ENCODE results near the gene HS3ST4.

Gene HS3ST4

DNA sequence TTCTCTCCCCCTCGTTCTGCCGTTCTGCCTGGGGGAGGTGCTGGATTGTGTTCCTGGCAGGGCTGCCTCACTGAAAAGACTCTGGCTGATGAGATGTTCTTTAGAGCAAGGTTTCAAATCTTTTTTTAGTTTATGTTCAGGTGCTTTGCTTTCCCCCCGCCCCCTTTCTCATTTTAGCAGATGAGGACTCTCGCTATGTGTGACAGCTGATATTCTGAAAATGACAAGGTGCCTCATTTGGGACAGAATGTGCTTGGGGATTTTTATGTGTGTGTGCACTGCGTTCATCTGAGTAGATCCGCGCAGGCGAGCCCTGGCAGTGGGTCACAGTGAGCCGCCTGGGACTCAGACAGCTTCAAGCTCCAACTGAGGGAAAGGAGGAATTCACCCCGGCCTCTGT, 205.9 kb downstream of the HS3ST4 start:
- DNase-seq = no peak

- DNase-seq = no peak
Measured at GRCh38 chr16:25905810-25906209, 214.1 kb downstream of the HS3ST4 start.

- no peak for DNase-seq
Measured at GRCh38 chr16:25910971-25911370, 219.2 kb downstream of the HS3ST4 start.

- no peak for DNase-seq
Measured at GRCh38 chr16:25912321-25912720, 220.6 kb downstream of the HS3ST4 start.

- no peak for DNase-seq
Measured at GRCh38 chr16:25914357-25914962, 222.7 kb downstream of the HS3ST4 start.

DNA sequence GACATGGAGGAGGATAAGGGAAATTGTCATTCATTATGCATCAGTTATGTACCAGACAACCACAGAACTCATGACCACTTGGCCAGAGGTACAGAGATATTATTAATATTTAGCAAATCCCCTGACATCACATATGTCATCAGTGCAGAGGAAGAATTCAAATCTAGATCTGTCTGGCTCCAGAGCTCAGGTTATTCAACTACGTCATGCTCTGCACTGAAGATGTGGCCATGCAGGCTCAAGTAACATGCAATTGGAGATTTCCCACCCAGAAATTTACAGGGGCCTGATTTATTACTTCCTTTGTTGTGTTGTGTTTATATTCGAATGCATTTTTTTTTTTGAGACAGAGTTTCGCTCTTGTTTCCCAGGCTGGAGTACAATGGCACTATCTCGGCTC, 224.3 kb downstream of the HS3ST4 start:
- no peak for DNase-seq

DNA sequence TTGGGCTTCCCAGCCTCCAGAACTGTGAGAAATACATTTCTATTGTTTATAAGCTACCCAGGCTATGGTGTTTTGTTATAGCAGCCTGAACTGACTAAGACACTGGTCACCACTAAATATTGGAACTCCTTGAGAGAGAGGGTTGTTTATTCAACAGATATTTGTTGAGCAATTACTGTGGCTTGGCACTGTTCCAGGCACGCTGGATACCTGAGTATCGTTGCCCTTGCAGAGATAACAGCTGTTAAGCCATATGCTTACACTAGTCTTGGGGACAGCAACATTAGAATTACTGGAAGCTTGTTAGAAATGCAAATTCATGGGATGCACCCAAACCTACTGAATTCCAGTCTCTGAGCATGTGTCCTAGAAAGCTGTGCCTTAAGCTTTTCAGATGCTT, 230.7 kb downstream of the HS3ST4 start:
- no peak for DNase-seq

DNA sequence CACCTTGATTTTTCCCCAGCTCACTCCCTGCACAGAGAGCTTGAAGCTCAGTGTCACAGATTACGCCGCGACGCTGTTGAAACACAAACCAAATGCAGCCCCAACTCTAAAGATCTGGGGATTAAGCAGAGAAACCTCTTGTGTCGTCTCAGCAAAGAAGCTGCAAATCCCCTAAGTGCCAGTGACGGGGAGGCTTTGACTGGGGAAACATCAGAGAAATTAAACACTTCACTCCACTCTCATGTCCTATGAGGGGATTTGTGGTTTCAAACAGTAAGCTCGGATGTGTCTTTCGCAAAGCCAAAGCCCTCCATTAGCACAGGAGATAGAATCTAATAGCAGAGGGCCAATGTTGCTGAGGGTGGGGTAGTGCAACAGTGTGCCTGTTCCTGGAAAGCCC, 233.7 kb downstream of the HS3ST4 start:
- DNase-seq = no peak

GRCh38 chr16:25931473-25932035, 239.8 kb downstream of the HS3ST4 start:
- no peak for DNase-seq

GRCh38 chr16:25941800-25942499, 250.2 kb downstream of the HS3ST4 start:
- no peak for DNase-seq

- no peak for DNase-seq
Measured at GRCh38 chr16:25950586-25951281, 259.0 kb downstream of the HS3ST4 start.

DNA sequence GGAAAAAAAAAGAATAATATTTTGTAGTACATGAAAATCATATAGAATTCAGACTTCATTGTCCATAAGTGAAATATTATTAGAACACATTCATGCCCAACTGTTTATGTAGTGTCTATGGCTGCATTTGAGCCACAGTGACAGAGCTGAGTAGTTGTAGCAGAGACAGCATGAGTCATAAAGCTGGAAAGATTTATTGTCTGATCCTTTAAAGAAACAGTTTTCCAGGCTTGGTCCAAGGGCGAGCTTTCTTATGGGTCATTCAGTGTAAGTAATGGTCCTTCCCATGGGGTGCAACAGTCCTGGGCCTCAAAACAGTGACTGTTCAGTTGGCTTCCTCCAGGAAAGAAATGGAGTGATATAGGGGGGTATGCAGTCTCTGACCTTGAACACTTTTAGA, 260.2 kb downstream of the HS3ST4 start:
- DNase-seq = no peak

DNA sequence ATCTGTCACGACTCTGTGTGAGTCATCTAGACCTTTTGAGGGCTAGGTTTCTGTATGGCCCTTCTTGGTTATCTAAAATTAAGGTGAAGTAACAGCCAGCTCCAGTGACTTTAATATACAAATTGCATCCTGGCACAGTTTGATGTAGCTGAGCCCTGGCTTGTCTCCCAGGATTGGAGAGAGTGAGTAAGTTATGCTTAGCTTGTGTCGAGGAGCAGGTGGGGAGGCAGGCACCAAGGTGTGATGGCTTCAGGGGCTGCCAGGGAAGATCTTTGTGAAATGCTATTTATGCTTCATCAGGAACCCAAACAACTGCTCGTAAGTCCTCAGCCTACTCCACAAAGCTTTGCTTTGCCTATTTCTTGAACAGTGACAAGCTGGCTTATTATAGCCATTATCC, 261.2 kb downstream of the HS3ST4 start:
- no peak for DNase-seq

- no peak for DNase-seq
Measured at GRCh38 chr16:25957707-25958106, 265.9 kb downstream of the HS3ST4 start.

DNA sequence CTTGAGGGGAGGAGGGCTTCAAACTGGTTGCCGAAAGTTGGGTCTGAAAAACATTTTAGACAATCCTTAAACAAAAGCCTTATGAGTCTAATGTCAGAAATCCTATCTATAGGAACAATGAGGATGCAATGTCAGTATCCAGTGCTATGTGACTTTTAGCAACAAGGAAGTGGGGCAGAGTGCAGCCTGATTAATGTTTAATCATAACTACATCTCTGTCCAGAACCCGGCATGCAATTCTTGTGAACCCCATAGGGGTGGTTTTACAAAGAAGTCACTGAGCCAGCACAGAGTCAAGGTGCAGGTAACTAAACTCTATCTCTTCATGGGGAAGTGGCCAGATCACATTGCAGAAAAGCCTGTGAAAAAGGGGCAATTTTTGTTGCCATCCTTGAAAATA, 267.5 kb downstream of the HS3ST4 start:
- DNase-seq = no peak

DNA sequence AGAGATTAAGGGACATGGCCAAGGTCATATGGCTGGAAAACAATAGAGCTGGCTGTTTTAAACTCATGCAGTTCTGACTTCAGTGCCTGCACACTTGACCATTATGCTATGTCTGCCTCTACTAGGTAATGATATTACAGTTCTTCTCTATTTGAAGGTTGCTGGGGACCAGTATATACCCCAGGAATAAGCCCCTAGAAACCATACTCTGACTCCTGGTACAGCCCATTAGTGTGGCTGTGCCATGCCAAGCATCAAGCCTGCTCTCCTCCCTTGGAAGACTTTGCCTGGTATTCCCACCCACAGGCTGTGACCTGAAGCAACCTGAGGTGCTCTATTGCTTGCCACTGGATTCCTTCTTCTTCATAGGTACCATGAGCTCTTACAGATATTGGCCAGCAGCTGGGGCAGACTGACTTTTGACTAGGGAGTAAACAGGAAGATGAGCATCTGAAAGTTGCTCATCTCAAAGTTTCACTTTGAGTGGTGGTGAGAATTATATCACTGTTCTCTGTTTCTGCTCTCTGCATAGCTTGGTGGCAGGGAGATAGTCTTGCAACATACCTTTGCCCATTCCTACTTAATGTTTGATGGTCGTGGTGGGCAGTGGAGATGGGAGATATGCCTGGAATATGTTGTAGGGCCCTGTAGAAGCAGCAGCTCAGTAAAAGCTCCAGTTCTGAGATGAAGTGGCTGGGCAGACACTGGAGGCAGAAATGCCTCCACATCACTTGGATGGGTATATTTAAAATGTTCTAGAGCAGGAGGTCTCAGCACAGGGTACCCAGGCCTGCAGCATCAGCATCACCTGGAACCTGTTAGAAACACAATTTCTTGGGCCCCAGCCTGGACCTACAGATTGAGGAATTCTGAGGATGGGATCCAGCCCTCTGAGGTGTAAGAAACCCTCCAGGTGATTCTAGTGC, 274.7 kb downstream of the HS3ST4 start:
- no peak for DNase-seq

DNA sequence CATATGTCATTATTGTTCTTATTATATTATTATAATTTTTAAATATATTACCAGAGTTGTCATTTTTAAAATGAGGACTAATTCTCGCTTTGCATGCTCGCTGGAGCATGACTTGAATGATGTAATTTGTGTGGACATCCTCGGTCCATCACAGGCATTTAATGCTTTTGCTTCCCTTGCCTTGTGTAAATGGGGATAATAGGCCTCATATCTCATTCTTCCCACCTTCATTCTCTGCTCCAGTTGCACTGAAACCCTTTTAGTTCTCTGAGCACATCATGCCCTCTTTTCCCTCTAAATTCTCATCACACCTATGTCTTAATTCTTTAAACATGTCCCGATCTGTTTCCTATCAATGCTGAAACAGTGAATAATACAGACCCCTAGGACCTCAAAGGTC, 285.4 kb downstream of the HS3ST4 start:
- DNase-seq = no peak

GRCh38 chr16:25978218-25978617, 286.5 kb downstream of the HS3ST4 start:
- no peak for DNase-seq

GRCh38 chr16:25988084-25988483, 296.3 kb downstream of the HS3ST4 start:
- no peak for DNase-seq

DNA sequence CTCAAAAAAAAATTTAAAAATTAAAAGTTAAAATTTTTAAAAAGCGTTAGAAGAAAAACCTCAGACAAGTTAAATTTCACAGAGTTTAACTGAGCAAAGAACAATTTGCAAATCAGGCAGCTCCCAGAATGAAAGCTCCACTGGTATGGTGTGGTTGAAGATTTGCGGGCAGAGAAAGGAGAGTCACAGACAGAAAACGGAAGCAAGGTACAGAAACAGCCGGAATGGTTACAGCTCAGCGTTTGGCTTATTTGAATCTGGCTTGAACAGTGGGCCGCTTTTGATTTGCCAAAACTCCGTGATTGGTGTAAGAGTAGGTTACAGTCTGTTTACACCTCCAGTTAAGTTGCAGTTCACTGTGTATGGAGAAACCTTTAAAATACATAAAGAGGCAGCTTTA, 297.1 kb downstream of the HS3ST4 start:
- DNase-seq = no peak

DNA sequence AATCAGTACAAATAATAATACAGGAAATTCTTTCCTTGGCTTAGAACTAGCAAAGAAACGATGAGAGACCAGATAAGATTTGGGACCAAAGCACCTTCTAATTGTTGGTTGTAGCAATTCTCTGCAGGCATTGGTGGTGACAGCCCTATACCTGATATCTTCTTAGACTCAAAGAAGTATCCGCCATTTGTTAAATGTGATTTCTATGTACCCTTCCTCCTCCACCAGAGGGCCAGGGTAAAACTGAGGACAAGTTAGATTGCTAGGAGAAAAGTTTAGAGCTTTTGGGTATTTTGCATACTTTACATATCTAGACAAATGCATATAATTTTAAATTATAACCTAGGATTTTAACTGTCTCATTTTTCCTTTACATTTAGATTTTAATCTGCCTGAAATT, 304.3 kb downstream of the HS3ST4 start:
- DNase-seq = no peak

DNA sequence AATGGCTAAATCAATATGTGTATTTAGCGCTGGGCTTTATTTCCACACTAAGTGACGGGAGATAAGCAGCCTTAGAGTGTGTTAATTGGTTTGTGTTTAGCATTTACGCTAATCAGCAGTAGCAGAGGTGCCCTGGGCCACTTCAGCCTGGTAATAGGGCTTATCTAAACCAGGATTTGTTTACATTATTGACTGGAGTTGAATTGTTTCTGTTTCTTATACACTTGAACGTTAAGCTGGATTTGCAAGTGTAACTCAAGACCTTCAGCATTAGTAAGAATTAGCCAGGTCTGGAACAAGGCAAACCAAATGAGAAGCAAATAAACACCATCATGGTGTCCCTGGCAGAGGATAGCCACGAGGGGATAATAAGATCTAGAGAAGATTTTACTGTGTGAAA, 313.6 kb downstream of the HS3ST4 start:
- no peak for DNase-seq

- no peak for DNase-seq
Measured at GRCh38 chr16:26012376-26012775, 320.6 kb downstream of the HS3ST4 start.

All from activated CD4-positive, alpha-beta T cell treated with anti-CD3 and anti-CD28 coated beads for 4 hours (primary cell).